Choroid plexus epithelial cell (primary cell): ENCODE results near the gene RNF113B.

Experiments
- DNase-seq: peaks from one replicate; pipeline ENCODE4 v3.0.0-alpha.2; 2010; ENCODE audit warnings: low read depth
- H3K4me3 ChIP-seq: 2 replicates; pipeline ENCODE4 v1.5.1; 2011; ENCODE audit warnings: low read depth, mild to moderate bottlenecking, control low read depth, low read length, moderate library complexity
- TF ChIP-seq, protein P1 (sequence below): conservative IDR thresholded peaks from 2 replicates; pipeline ENCODE4 v1.5.1; 2011; ENCODE audit warnings: low read depth, mild to moderate bottlenecking, control low read depth, inconsistent platforms, low read length, moderate library complexity

Gene RNF113B

GRCh38 chr13:98222081-98222554, 45.0 kb upstream of the RNF113B start:
- H3K4me3 ChIP-seq = no peak overlapping the region
- DNase-seq = peak; percentile 63
- TF ChIP-seq, protein P1, sequence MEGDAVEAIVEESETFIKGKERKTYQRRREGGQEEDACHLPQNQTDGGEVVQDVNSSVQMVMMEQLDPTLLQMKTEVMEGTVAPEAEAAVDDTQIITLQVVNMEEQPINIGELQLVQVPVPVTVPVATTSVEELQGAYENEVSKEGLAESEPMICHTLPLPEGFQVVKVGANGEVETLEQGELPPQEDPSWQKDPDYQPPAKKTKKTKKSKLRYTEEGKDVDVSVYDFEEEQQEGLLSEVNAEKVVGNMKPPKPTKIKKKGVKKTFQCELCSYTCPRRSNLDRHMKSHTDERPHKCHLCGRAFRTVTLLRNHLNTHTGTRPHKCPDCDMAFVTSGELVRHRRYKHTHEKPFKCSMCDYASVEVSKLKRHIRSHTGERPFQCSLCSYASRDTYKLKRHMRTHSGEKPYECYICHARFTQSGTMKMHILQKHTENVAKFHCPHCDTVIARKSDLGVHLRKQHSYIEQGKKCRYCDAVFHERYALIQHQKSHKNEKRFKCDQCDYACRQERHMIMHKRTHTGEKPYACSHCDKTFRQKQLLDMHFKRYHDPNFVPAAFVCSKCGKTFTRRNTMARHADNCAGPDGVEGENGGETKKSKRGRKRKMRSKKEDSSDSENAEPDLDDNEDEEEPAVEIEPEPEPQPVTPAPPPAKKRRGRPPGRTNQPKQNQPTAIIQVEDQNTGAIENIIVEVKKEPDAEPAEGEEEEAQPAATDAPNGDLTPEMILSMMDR = no peak

DNA sequence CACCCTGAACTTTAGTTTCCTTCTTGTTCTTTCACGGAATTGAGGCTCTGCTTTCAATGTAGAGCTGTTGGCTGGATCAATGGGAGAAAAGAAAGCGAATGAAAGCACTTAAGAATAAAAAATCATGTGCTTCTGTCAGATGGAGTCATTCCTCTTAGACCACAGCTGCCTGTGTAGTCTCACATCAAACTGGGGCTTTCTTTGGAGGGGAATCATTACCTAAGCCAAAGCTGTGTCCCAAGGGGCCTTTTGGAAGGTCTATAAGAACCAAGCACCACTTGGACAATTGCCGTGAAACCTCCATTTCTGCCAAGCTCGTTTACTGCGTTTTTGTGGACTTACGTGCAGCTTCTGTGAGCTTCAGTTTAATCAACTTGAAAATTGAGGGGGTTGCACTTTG, 44.2 kb upstream of the RNF113B start:
- no peak for DNase-seq
- TF ChIP-seq, protein P1 = no peak
- H3K4me3 ChIP-seq = no peak overlapping the region

GRCh38 chr13:98220271-98220791, 43.3 kb upstream of the RNF113B start:
- H3K4me3 ChIP-seq = no peak overlapping the region
- DNase-seq = no peak
- TF ChIP-seq, protein P1 = no peak

- TF ChIP-seq, protein P1 = no peak
These were observed 42.6 kb upstream of the RNF113B start for GRCh38 chr13:98219685-98220084.

DNA sequence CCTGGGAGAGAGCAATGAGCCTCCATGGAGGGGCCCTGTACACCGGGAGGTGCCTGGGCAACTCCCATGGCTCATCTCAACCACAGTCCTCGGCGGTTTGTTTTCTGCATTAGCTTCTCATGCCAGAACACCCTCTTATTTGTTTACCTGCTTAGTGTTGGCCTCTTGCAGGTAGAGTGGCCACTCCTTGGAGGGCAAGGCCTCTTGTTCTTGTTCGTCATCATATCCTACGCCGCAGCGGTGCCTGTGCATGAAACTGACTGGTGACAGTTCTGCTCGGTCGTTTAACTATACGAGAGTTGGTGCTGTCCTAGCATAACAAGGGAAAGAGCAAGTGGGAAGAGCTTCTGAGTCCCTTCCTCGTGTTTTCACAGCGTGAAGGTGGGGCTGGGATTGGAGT, 40.5 kb upstream of the RNF113B start:
- no peak overlapping the region for H3K4me3 ChIP-seq
- TF ChIP-seq, protein P1 = no peak
- DNase-seq = no peak

More at GRCh38 chr13:98219685-98220084, 42.6 kb upstream of the RNF113B start:
- no peak for DNase-seq
- no peak overlapping the region for H3K4me3 ChIP-seq

- DNase-seq = peak; percentile 74
- TF ChIP-seq, protein P1 = no peak
- no peak overlapping the region for H3K4me3 ChIP-seq
These were observed 39.7 kb upstream of the RNF113B start for GRCh38 chr13:98216711-98217285.

GRCh38 chr13:98216135-98216565, 39.1 kb upstream of the RNF113B start:
- TF ChIP-seq, protein P1 = no peak
- DNase-seq = peak; percentile 95
- H3K4me3 ChIP-seq = no peak overlapping the region
